Neuronal stem cell (in vitro differentiated cells): Measurements from ENCODE around the gene JUND.

Experiments used
- DNase-seq: peaks from one replicate; pipeline ENCODE4 v3.0.0-alpha.2; 2013; ENCODE audit warnings: low spot score
- H2AFZ ChIP-seq: one replicate; pipeline ENCODE4 v1.6.1; 2013; ENCODE audit warnings: mild to moderate bottlenecking, low read length, inconsistent platforms
- H2AK5ac ChIP-seq: 2 replicates; pipeline ENCODE4 v1.6.1; 2013; ENCODE audit warnings: low read depth, mild to moderate bottlenecking, inconsistent platforms, low read length, moderate library complexity, mixed read lengths
- H2BK120ac ChIP-seq: 2 replicates; pipeline ENCODE4 v1.6.1; 2013; ENCODE audit warnings: low read depth, mild to moderate bottlenecking, inconsistent platforms, low read length, moderate library complexity, mixed read lengths
- H2BK12ac ChIP-seq: one replicate; pipeline ENCODE4 v1.6.1; 2013; ENCODE audit warnings: low read length, inconsistent platforms
- H2BK15ac ChIP-seq: 2 replicates; pipeline ENCODE4 v1.6.1; 2013; ENCODE audit warnings: mild to moderate bottlenecking, low read length, inconsistent platforms, mixed read lengths
- H2BK5ac ChIP-seq: one replicate; pipeline ENCODE4 v1.6.1; 2013; ENCODE audit warnings: inconsistent platforms, mild to moderate bottlenecking, low read length, moderate library complexity
- H3K14ac ChIP-seq: one replicate; pipeline ENCODE4 v1.6.1; 2013; ENCODE audit warnings: low read length, inconsistent platforms
- H3K18ac ChIP-seq: 2 replicates; pipeline ENCODE4 v1.6.1; 2013; ENCODE audit warnings: low read length, inconsistent platforms
- H3K23ac ChIP-seq: 2 replicates; pipeline ENCODE4 v1.6.1; 2013; ENCODE audit warnings: low read depth, mild to moderate bottlenecking, mixed read lengths, low read length, inconsistent platforms; ENCODE audit not compliant: poor library complexity
- H3K27ac ChIP-seq: replicated peaks from 3 replicates; pipeline ENCODE4 v1.5.1; 2013; ENCODE audit warnings: low read length, inconsistent platforms
- H3K27me3 ChIP-seq, 3 experiments: 2 replicates each; pipeline ENCODE4 v1.6.1; 2013; ENCODE audit warnings: low read length in 3 of 3, mild to moderate bottlenecking in 2 of 3, inconsistent platforms in 1 of 3, low read depth in 1 of 3, mixed read lengths in 1 of 3, moderate library complexity in 1 of 3; ENCODE audit not compliant: control insufficient read depth in 3 of 3, insufficient read depth in 3 of 3
- H3K36me3 ChIP-seq, 2 donors: replicated peaks in 1 of 2; 2 replicates each; pipeline ENCODE4 v1.6.1; 2013; ENCODE audit warnings: low read length in 2 of 2; ENCODE audit not compliant: control insufficient read depth in 2 of 2, insufficient read depth in 2 of 2
- H3K4ac ChIP-seq: 2 replicates; pipeline ENCODE4 v1.6.1; 2013; ENCODE audit warnings: inconsistent platforms, mild to moderate bottlenecking, low read length, moderate library complexity
- H3K4me1 ChIP-seq, 2 donors: 1 replicate in 1 of 2; 2 replicates in 1 of 2; pipeline ENCODE4 v1.6.1; 2013; ENCODE audit warnings: low read length in 2 of 2, low read depth in 1 of 2; ENCODE audit not compliant: control insufficient read depth in 2 of 2, insufficient read depth in 1 of 2
- H3K4me2 ChIP-seq: one replicate; pipeline ENCODE4 v1.6.1; 2013; ENCODE audit warnings: mild to moderate bottlenecking, low read length, inconsistent platforms; ENCODE audit not compliant: insufficient read depth, poor library complexity, severe bottlenecking
- H3K4me3 ChIP-seq, 2 donors: 2 replicates each; pipeline ENCODE4 v1.5.1; 2013; ENCODE audit warnings: low read length in 2 of 2, mild to moderate bottlenecking in 2 of 2, inconsistent platforms in 1 of 2, moderate library complexity in 1 of 2
- H3K79me1 ChIP-seq: one replicate; pipeline ENCODE4 v1.6.1; 2013; ENCODE audit warnings: low read depth, mild to moderate bottlenecking, inconsistent platforms, low read length, moderate library complexity
- H3K9ac ChIP-seq: one replicate; pipeline ENCODE4 v1.6.1; 2013; ENCODE audit warnings: mild to moderate bottlenecking, low read depth, low read length, inconsistent platforms; ENCODE audit not compliant: poor library complexity
- H3K9me3 ChIP-seq, 2 donors: replicated peaks in 1 of 2; 2 replicates each; pipeline versions ENCODE3 to v1.6.1; 2013; ENCODE audit warnings: low read length in 2 of 2, mild to moderate bottlenecking in 2 of 2, inconsistent platforms in 1 of 2, low read depth in 1 of 2, mixed read lengths in 1 of 2, moderate library complexity in 1 of 2; ENCODE audit not compliant: control insufficient read depth in 2 of 2, insufficient read depth in 1 of 2
- H4K8ac ChIP-seq: one replicate; pipeline ENCODE4 v1.6.1; 2013; ENCODE audit warnings: low read depth, mild to moderate bottlenecking, inconsistent platforms, low read length, moderate library complexity
- H4K91ac ChIP-seq: one replicate; pipeline ENCODE4 v1.6.1; 2013; ENCODE audit warnings: low read length, low read depth, mild to moderate bottlenecking, inconsistent platforms; ENCODE audit not compliant: poor library complexity
- WGBS, 2 donors: extraction: QIAGEN DNeasy Blood & Tissue Kit; methylation state at CpG; one replicate each; pipeline ENCODE4 v1.1.7; 2013; ENCODE audit warnings: missing lambda C conversion rate in 2 of 2, mixed read lengths in 1 of 2; ENCODE audit not compliant: insufficient read length in 2 of 2, insufficient replicate concordance in 1 of 2; ENCODE audit errors: extremely low coverage in 2 of 2; 5-methylcytosine and 5-hydroxymethylcytosine counted together

The JUND gene

GRCh38 chr19:18280247-18281081 lies 958 bp downstream of the JUND start:
- Histone ChIP-seq H3K4me3 (peak overlapping the region; percentile 89 to 96), H2AK5ac (peak overlapping the region; percentile 93), H2BK15ac (peak overlapping the region; percentile 58), H2BK5ac (peak overlapping the region; percentile 87), H3K79me1 (peaks cover 18% of the 10 kb centered on the region), H3K27ac (peak overlapping the region; percentile 91), H3K4me2 (peak overlapping the region; percentile 66), H3K27me3 (no peaks in the 10 kb centered on the region), H3K36me3 (peaks cover 17 to 28% of the 10 kb centered on the region in 2 donors), H2AFZ (no peak overlapping the region), H2BK12ac (no peak overlapping the region), H3K4ac (no peak overlapping the region), H4K91ac (peak overlapping the region; percentile 92), H3K18ac (peak overlapping the region; percentile 98), H3K9ac (peak overlapping the region; percentile 98), H3K4me1 (peaks cover 17 to 20% of the 10 kb centered on the region in 2 donors), H3K14ac (peak overlapping the region; percentile 90), H2BK120ac (no peak overlapping the region), H3K9me3 (peaks cover 0 to 4% of the 10 kb centered on the region in 2 donors), H3K23ac (peak overlapping the region; percentile 95), H4K8ac (no peak overlapping the region)
- no peak for DNase-seq
- no CpG with 5 or more reads among the region's 111 CpGs for WGBS, 2 donors

- no peak overlapping the region for H2AFZ ChIP-seq
- peaks cover 14 to 17% of the 10 kb centered on the region in 2 donors for H3K4me1 ChIP-seq
- no peaks in the 10 kb centered on the region for H3K27me3 ChIP-seq
- H2BK12ac ChIP-seq, result no peak overlapping the region
- DNase-seq, result peak; percentile 97
- no peak overlapping the region for H4K8ac ChIP-seq
- H3K4ac ChIP-seq, result no peak overlapping the region
- peak overlapping the region; percentile 90 for H3K14ac ChIP-seq
- peaks cover 21% of the 10 kb centered on the region for H3K79me1 ChIP-seq
- H2AK5ac ChIP-seq, result peak overlapping the region; percentile 93
- peak overlapping the region; percentile 58 for H3K23ac ChIP-seq
- H3K9me3 ChIP-seq, result peaks cover 0 to 4% of the 10 kb centered on the region in 2 donors
- peak overlapping the region; percentile 98 for H3K18ac ChIP-seq
- no CpG with 5 or more reads among the region's 55 CpGs for WGBS, 2 donors
- H2BK5ac ChIP-seq, result peak overlapping the region; percentile 87
- H3K4me2 ChIP-seq, result peak overlapping the region; percentile 66
- no peak overlapping the region for H2BK120ac ChIP-seq
- peak overlapping the region; percentile 91 for H3K27ac ChIP-seq
- peak overlapping the region; percentile 98 for H3K9ac ChIP-seq
- no peak overlapping the region for H2BK15ac ChIP-seq
- no peak overlapping the region for H4K91ac ChIP-seq
- peak overlapping the region; percentile 89 to 96 for H3K4me3 ChIP-seq
- H3K36me3 ChIP-seq, result peaks cover 17 to 28% of the 10 kb centered on the region in 2 donors
These were observed 1.7 kb downstream of the JUND start for GRCh38 chr19:18279516-18280246.

- no peak overlapping the region for H4K8ac ChIP-seq
- peaks cover 0 to 2% of the 10 kb centered on the region in 2 donors for H3K9me3 ChIP-seq
- peak overlapping the region; percentile 89 to 96 for H3K4me3 ChIP-seq
- no peak overlapping the region for H3K14ac ChIP-seq
- no peak overlapping the region for H3K18ac ChIP-seq
- H3K9ac ChIP-seq, result peak overlapping the region; percentile 14
- H2AK5ac ChIP-seq, result no peak overlapping the region
- WGBS, 2 donors, result no CpG with 5 or more reads among the region's 5 CpGs
- H3K4me2 ChIP-seq, result peak overlapping the region; percentile 63
- no peak overlapping the region for H2BK120ac ChIP-seq
- H3K27me3 ChIP-seq, result no peaks in the 10 kb centered on the region
- H4K91ac ChIP-seq, result no peak overlapping the region
- DNase-seq, result no peak
- no peak overlapping the region for H2BK12ac ChIP-seq
- H3K36me3 ChIP-seq, result peaks cover 17 to 33% of the 10 kb centered on the region in 2 donors
- H3K27ac ChIP-seq, result no peak overlapping the region
- peaks cover 24% of the 10 kb centered on the region for H3K79me1 ChIP-seq
- H2BK5ac ChIP-seq, result no peak overlapping the region
- H3K23ac ChIP-seq, result peak overlapping the region; percentile 55
- H2AFZ ChIP-seq, result no peak overlapping the region
- no peak overlapping the region for H3K4ac ChIP-seq
- peaks cover 13 to 17% of the 10 kb centered on the region in 2 donors for H3K4me1 ChIP-seq
- H2BK15ac ChIP-seq, result no peak overlapping the region
These were observed 2.2 kb downstream of the JUND start for GRCh38 chr19:18279266-18279515.
